Panc1 (cell line): ENCODE measurements around the gene NOL4L.

Experiments
- POLR2AphosphoS5 ChIP-seq: IDR thresholded peaks from 2 replicates; pipeline ENCODE4 v1.6.1; 2012; ENCODE audit warnings: mild to moderate bottlenecking, low read depth, low read length, moderate library complexity
- TF ChIP-seq, protein P1 (sequence below): fragments of 450-650 bp; IDR thresholded peaks from 2 replicates; pipeline ENCODE4 v1.5.1; 2017; ENCODE audit warnings: mild to moderate bottlenecking

DNA sequence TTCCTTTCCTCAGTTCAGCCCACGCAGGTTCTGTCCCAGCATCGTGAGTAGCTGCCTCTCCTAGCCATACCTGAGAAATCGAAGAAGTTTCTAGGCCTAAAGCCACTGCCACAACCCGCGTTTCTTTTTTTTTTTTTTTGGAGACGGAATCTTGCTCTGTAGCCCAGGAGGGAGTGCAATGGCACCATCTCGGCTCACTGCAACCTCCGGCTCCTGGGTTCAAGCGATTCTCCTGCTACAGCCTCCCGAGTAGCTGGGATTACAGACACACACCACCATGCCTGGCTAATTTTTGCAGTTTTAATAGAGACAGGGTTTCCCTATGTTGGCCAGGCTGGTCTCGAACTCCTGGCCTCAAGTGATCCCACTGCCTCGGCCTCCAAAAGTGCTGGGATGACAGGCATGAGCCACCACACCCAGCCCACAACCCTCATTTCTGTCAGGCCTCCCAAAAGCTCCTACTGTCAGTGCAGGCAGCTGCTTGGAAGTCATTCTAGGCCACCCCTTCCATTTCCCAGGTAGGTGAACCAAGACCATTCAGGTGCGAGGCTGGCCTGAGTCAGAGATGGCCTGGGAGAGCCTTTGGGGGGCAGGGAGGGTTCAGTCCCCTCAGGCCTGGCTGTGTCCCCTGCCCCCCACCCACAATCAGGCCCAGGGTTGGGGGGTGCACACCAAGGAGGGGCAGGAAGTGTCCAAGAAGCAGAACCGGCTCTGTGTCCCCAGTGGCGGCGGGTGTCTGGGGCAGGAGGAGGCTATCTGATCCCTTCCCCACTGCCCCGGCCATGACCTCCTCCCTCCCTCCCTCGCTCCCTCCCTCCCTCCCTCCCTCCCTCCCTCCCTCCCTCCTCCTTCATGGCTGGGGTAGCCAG, 47.2 kb downstream of the NOL4L start:
- TF ChIP-seq, protein P1, sequence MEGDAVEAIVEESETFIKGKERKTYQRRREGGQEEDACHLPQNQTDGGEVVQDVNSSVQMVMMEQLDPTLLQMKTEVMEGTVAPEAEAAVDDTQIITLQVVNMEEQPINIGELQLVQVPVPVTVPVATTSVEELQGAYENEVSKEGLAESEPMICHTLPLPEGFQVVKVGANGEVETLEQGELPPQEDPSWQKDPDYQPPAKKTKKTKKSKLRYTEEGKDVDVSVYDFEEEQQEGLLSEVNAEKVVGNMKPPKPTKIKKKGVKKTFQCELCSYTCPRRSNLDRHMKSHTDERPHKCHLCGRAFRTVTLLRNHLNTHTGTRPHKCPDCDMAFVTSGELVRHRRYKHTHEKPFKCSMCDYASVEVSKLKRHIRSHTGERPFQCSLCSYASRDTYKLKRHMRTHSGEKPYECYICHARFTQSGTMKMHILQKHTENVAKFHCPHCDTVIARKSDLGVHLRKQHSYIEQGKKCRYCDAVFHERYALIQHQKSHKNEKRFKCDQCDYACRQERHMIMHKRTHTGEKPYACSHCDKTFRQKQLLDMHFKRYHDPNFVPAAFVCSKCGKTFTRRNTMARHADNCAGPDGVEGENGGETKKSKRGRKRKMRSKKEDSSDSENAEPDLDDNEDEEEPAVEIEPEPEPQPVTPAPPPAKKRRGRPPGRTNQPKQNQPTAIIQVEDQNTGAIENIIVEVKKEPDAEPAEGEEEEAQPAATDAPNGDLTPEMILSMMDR, result no peak
- no peak for TF ChIP-seq POLR2AphosphoS5
